HepG2 (cell line): Measurements from ENCODE around the gene BPGM. TPM values are rescaled to one million over a fixed set of nuclear protein-coding genes. Genes with fewer than 3 reads are reported as not detected.

Source experiments
- ATAC-seq: fragments of 200-7000 bp; cut with Tn5 transposase; 3 replicates; pipeline ENCODE4 v1.9.1; 2020; ENCODE audit warnings: mild to moderate bottlenecking, moderate library complexity
- BruUV-seq: library from RNA; stranded (reverse); fragments of 400-500 nt; replicated peaks from 2 replicates; lab custom pipeline; 2021; lab: Mats Ljungman, UMichigan
- CTCF ChIA-PET: fragments of 300-600 bp; formaldehyde crosslinking; extraction: SDS; loops from one replicate; lab custom pipeline; 2021; ENCODE audit warnings: low total read pairs, inconsistent platforms, low intra/inter-chr PET ratio; lab: Yijun Ruan, JAX
- POLR2A ChIA-PET: fragments of 350-600 bp; sonication (Branson Sonifier 250); formaldehyde crosslinking; loops from one replicate; lab custom pipeline; 2020; ENCODE audit warnings: antibody characterized with exemption, inconsistent platforms; lab: Yijun Ruan, JAX
- DNase-seq: peaks from one replicate; pipeline ENCODE4 v3.0.0-alpha.2; 2015; ENCODE audit warnings: low spot score
- FAIRE-seq: peaks from 3 replicates; lab custom pipeline; 2011; peaks lifted over from hg19 to GRCh38; lab: Jason Lieb, UNC
- H2AFZ ChIP-seq: one replicate; pipeline ENCODE4 v1.6.1; 2011; ENCODE audit warnings: low read length, inconsistent platforms
- H3K27ac ChIP-seq: fragments of 300-600 bp; 3 replicates; pipeline ENCODE4 v1.8.0; 2011; ENCODE audit warnings: mixed run types, mild to moderate bottlenecking, mixed read lengths, low read length, inconsistent platforms; ENCODE audit not compliant: insufficient read depth; ENCODE audit errors: extremely low read length
- H3K27me3 ChIP-seq, 2 experiments: fragments of 200-600 bp in 1 of 2; 2 replicates in 1 of 2; 3 replicates in 1 of 2; pipeline versions ENCODE4 v1.6.0 to v1.8.0; 2011; ENCODE audit warnings: low read length in 2 of 2, mild to moderate bottlenecking in 2 of 2, moderate library complexity in 2 of 2, inconsistent platforms in 1 of 2; ENCODE audit not compliant: insufficient read depth in 2 of 2, control insufficient read depth in 1 of 2
- H3K36me3 ChIP-seq, 2 experiments: fragments of 200-600 bp in 1 of 2; replicated peaks in 1 of 2; 2 replicates in 1 of 2; 3 replicates in 1 of 2; pipeline versions ENCODE4 v1.5.1 to v1.8.0; 2011; ENCODE audit warnings: low read length in 2 of 2, inconsistent platforms in 1 of 2; ENCODE audit not compliant: insufficient read depth in 2 of 2, control insufficient read depth in 1 of 2
- H3K4me1 ChIP-seq: 2 replicates; pipeline ENCODE4 v1.5.1; 2012; ENCODE audit warnings: low read length, inconsistent platforms; ENCODE audit not compliant: insufficient read depth
- H3K4me2 ChIP-seq: 2 replicates; pipeline ENCODE4 v1.6.0; 2011; ENCODE audit warnings: low read depth, low read length, inconsistent platforms
- H3K4me3 ChIP-seq, 3 experiments: fragments of 200-600 bp in 1 of 3; sonication (generic), shearing (Covaris generic) in 1 of 3; replicated peaks in 1 of 3; 2 replicates each; pipeline ENCODE4 v1.5.1; 2011 to 2016; ENCODE audit warnings: low read length in 3 of 3, inconsistent platforms in 2 of 3, low read depth in 2 of 3, mild to moderate bottlenecking in 2 of 3, control low read depth in 1 of 3, mixed read lengths in 1 of 3; ENCODE audit not compliant: insufficient read depth in 1 of 3
- H3K79me2 ChIP-seq: one replicate; pipeline ENCODE4 v1.6.1; 2011; ENCODE audit warnings: low read length, inconsistent platforms; ENCODE audit not compliant: insufficient read depth
- H3K9ac ChIP-seq: 2 replicates; pipeline ENCODE4 v1.6.0; 2011; ENCODE audit warnings: mild to moderate bottlenecking, low read depth, low read length, inconsistent platforms; ENCODE audit not compliant: insufficient read depth
- H3K9me3 ChIP-seq: 2 replicates; pipeline ENCODE4 v1.5.1; 2012; ENCODE audit warnings: mild to moderate bottlenecking, low read length
- H4K20me1 ChIP-seq: 2 replicates; pipeline ENCODE4 v1.6.0; 2011; ENCODE audit warnings: inconsistent platforms, mild to moderate bottlenecking, low read length, moderate library complexity; ENCODE audit not compliant: insufficient read depth
- ATRX ChIP-seq: sonication (generic); formaldehyde crosslinking; IDR thresholded peaks from 2 replicates; pipeline ENCODE4 v1.4.0; 2020; ENCODE audit warnings: missing genetic modification reagents, borderline replicate concordance
- BRCA1 ChIP-seq: sonication (generic); formaldehyde crosslinking; IDR thresholded peaks from 2 replicates; pipeline ENCODE4 v1.4.0; 2020; ENCODE audit warnings: missing genetic modification reagents
- FOSL2 ChIP-seq: sonication (generic); formaldehyde crosslinking; IDR thresholded peaks from 2 replicates; pipeline ENCODE4 v1.4.0; 2020; ENCODE audit warnings: missing genetic modification reagents
- FOXO4 ChIP-seq: sonication (generic); formaldehyde crosslinking; conservative IDR thresholded peaks from 2 replicates; pipeline ENCODE4 v1.8.1; 2023; ENCODE audit warnings: missing genetic modification reagents
- HNRNPUL1 ChIP-seq: fragments of 200-400 bp; formaldehyde crosslinking; IDR thresholded peaks from 2 replicates; pipeline ENCODE4 v1.6.1; 2017; ENCODE audit warnings: low read depth, mild to moderate bottlenecking, low read length, moderate library complexity
- JARID2 ChIP-seq: sonication (generic); formaldehyde crosslinking; IDR thresholded peaks from 2 replicates; pipeline ENCODE4 v1.8.1; 2023; ENCODE audit warnings: missing genetic modification reagents, inconsistent platforms; ENCODE audit not compliant: insufficient replicate concordance
- MAX ChIP-seq: IDR thresholded peaks from 2 replicates; pipeline ENCODE4 v1.6.1; 2012; ENCODE audit warnings: inconsistent platforms
- NR2C2 ChIP-seq: sonication (generic); formaldehyde crosslinking; IDR thresholded peaks from 2 replicates; pipeline ENCODE4 v1.4.0; 2020; ENCODE audit warnings: missing genetic modification reagents, mild to moderate bottlenecking, moderate library complexity, borderline replicate concordance
- PPARG ChIP-seq: conservative IDR thresholded peaks from 2 replicates; pipeline ENCODE4 v1.6.1; 2016; ENCODE audit warnings: missing biosample characterization, missing genetic modification reagents
- SP2 ChIP-seq: sonication (generic); formaldehyde crosslinking; IDR thresholded peaks from 2 replicates; pipeline ENCODE4 v1.5.1; 2020; ENCODE audit warnings: mild to moderate bottlenecking, missing genetic modification reagents
- SP5 ChIP-seq: IDR thresholded peaks from 2 replicates; pipeline ENCODE4 v1.6.1; 2016; ENCODE audit warnings: low read depth, borderline replicate concordance
- SRSF1 ChIP-seq: fragments of 200-400 bp; formaldehyde crosslinking; optimal IDR thresholded peaks from 2 replicates; pipeline ENCODE3; 2017; ENCODE audit warnings: mild to moderate bottlenecking, low read depth, low read length, moderate library complexity
- ZBTB43 ChIP-seq: sonication (generic); formaldehyde crosslinking; conservative IDR thresholded peaks from 2 replicates; pipeline ENCODE4 v1.4.0; 2020; ENCODE audit warnings: missing genetic modification reagents
- ZMYM4 ChIP-seq: sonication (generic); formaldehyde crosslinking; IDR thresholded peaks from 2 replicates; pipeline ENCODE4 v1.8.1; 2023; ENCODE audit warnings: mild to moderate bottlenecking, missing genetic modification reagents
- ZNF331 ChIP-seq: sonication (generic); formaldehyde crosslinking; IDR thresholded peaks from 2 replicates; pipeline ENCODE4 v1.4.0; 2020; ENCODE audit warnings: missing genetic modification reagents
- ZNF503 ChIP-seq: sonication (generic); formaldehyde crosslinking; IDR thresholded peaks from 2 replicates; pipeline ENCODE4 v1.4.0; 2020; ENCODE audit warnings: missing genetic modification reagents
- ZNF564 ChIP-seq: sonication (generic); formaldehyde crosslinking; IDR thresholded peaks from 2 replicates; pipeline ENCODE4 v1.8.1; 2023; ENCODE audit warnings: mild to moderate bottlenecking, missing genetic modification reagents
- ZNF800 ChIP-seq: sonication (generic); formaldehyde crosslinking; IDR thresholded peaks from 2 replicates; pipeline ENCODE4 v1.4.0; 2020; ENCODE audit warnings: missing genetic modification reagents
- ZNF879 ChIP-seq: sonication (generic); formaldehyde crosslinking; IDR thresholded peaks from 2 replicates; pipeline ENCODE4 v1.8.1; 2023; ENCODE audit warnings: missing genetic modification reagents
- in situ Hi-C: cut with HindIII; loops from 2 replicates; pipeline ENCODE4 v1.10.0; 2017; ENCODE audit warnings: low pct_unique_long_range_greater_than_20kb; ENCODE audit not compliant: extremely low pct_ligation_motif_present
- intact Hi-C: fragments of 100-400 bp; cut with micrococcal nuclease; formaldehyde crosslinking; loops from one replicate; pipeline ENCODE4 v1.10.0; 2022; ENCODE audit not compliant: unreplicated experiment
- polyA plus RNA-seq, 8 experiments: library from polyadenylated mRNA; depleted of rRNA in 3 of 8; stranded (reverse) in 7 of 8; unstranded in 1 of 8; fragments of >200 nt; fragmentation: Illumina TruSeq in 4 of 8; extraction: Trizol in 4 of 8; gene quantifications; 2 replicates each; pipeline versions ENCODE4 v1.2.1 to v1.2.3, GENCODE V29; 2011 to 2016; ENCODE audit warnings: low read depth in 4 of 8, missing spikeins in 1 of 8, mixed read lengths in 1 of 8; ENCODE audit not compliant: insufficient read depth in 1 of 8
- total RNA-seq, 5 experiments: library from RNA; depleted of rRNA; stranded (reverse); fragments of >200 nt; fragmentation: Illumina TruSeq; extraction: Trizol; gene quantifications; 2 replicates each; pipeline ENCODE4 v1.2.3, GENCODE V29; 2016; ENCODE audit warnings: low read depth in 1 of 5

BPGM gene
- total and polyA plus RNA-seq, 2 of the 13 experiments (the other 11 are each of a cell fraction or from before 2014, with no cell fraction given): 4.0 to 7.5 TPM

GRCh38 chr7:134630237-134630636 is 16.4 kb upstream of the BPGM start (continued):
- TF ChIP-seq FOXO4 (CRISPR knock-in tag) (no peak), ZNF564 (no peak)

- Histone ChIP-seq H3K79me2 (no peaks in the 10 kb centered on the region), H4K20me1 (no peaks in the 10 kb centered on the region), H3K9ac (no peak overlapping the region), H2AFZ (no peak overlapping the region), H3K9me3 (no peaks in the 10 kb centered on the region), H3K4me2 (no peak overlapping the region), H3K36me3 (no peaks in the 10 kb centered on the region), H3K4me1 (no peaks in the 10 kb centered on the region), H3K27me3 (no peaks in the 10 kb centered on the region), H3K27ac (no peak overlapping the region), H3K4me3 (no peak overlapping the region)
- POLR2A ChIA-PET: interaction anchor here (2.0 kb wide), 1 partner anchor 15 kb away, joined by 5 read pairs; no protein-coding TSS in a partner anchor
- BruUV-seq: no TSS peak
- in situ Hi-C loops: loop anchor here (5.0 kb wide), 1 partner anchor 71 kb away; no protein-coding TSS in a partner anchor
- no peak for DNase-seq
- FAIRE-seq: no peak
- CTCF ChIA-PET: no interaction called here
- no peak for ATAC-seq
- intact Hi-C loops: no loop called here
- TF ChIP-seq ZNF503 (CRISPR knock-in tag): no peak
- TF ChIP-seq NR2C2 (CRISPR knock-in tag): no peak
- no peak for TF ChIP-seq JARID2 (CRISPR knock-in tag)
- TF ChIP-seq ZBTB43: no peak
- TF ChIP-seq HNRNPUL1: no peak
- TF ChIP-seq SRSF1: no peak
- TF ChIP-seq ZNF800 (CRISPR knock-in tag): no peak
- TF ChIP-seq MAX: no peak
- no peak for TF ChIP-seq ZNF879
- TF ChIP-seq ZNF331 (CRISPR knock-in tag): no peak
- TF ChIP-seq SP2 (CRISPR knock-in tag): no peak
- TF ChIP-seq FOSL2 (CRISPR knock-in tag): no peak
- TF ChIP-seq BRCA1 (CRISPR knock-in tag): no peak
- no peak for TF ChIP-seq ZMYM4 (CRISPR knock-in tag)
- TF ChIP-seq SP5 (CRISPR knock-in tag): no peak
- no peak for TF ChIP-seq ATRX (CRISPR knock-in tag)
- no peak for TF ChIP-seq PPARG (CRISPR knock-in tag)
Observed at GRCh38 chr7:134630893-134631292, 15.8 kb upstream of the BPGM start.
